HepG2 (cell line): Measurements from ENCODE around the gene GALNT5. TPM values are rescaled to one million over a fixed set of nuclear protein-coding genes. Genes with fewer than 3 reads are reported as not detected.

ENCODE experiments used
- ZBTB20 ChIP-seq: sonication (generic); formaldehyde crosslinking; IDR thresholded peaks from 2 replicates; pipeline ENCODE4 v1.8.1; 2023; ENCODE audit warnings: missing genetic modification reagents, low read depth, mild to moderate bottlenecking, borderline replicate concordance
- ZBTB40 ChIP-seq, 2 experiments: fragments of 450-650 bp in 1 of 2; sonication (generic) in 1 of 2; formaldehyde crosslinking in 1 of 2; IDR thresholded peaks; 2 replicates each; pipeline versions ENCODE4 v1.6.1 to v1.8.0; 2016 to 2022; ENCODE audit warnings: antibody characterized with exemption in 1 of 2, mild to moderate bottlenecking in 1 of 2, missing genetic modification reagents in 1 of 2
- ZFP36L2 ChIP-seq: sonication (generic); formaldehyde crosslinking; IDR thresholded peaks from 2 replicates; pipeline ENCODE4 v1.4.0; 2020; ENCODE audit warnings: missing genetic modification reagents
- ZNF563 ChIP-seq: sonication (generic); formaldehyde crosslinking; IDR thresholded peaks from 2 replicates; pipeline ENCODE4 v1.8.0; 2022; ENCODE audit warnings: mild to moderate bottlenecking, moderate library complexity, missing genetic modification reagents
- polyA plus RNA-seq, 8 experiments: library from polyadenylated mRNA; depleted of rRNA in 3 of 8; stranded (reverse) in 7 of 8; unstranded in 1 of 8; fragments of >200 nt; fragmentation: Illumina TruSeq in 4 of 8; extraction: Trizol in 4 of 8; gene quantifications; 2 replicates each; pipeline versions ENCODE4 v1.2.1 to v1.2.3, GENCODE V29; 2011 to 2016; ENCODE audit warnings: low read depth in 4 of 8, missing spikeins in 1 of 8, mixed read lengths in 1 of 8; ENCODE audit not compliant: insufficient read depth in 1 of 8
- total RNA-seq, 5 experiments: library from RNA; depleted of rRNA; stranded (reverse); fragments of >200 nt; fragmentation: Illumina TruSeq; extraction: Trizol; gene quantifications; 2 replicates each; pipeline ENCODE4 v1.2.3, GENCODE V29; 2016; ENCODE audit warnings: low read depth in 1 of 5

The GALNT5 gene
- total and polyA plus RNA-seq, 2 of the 13 experiments (the other 11 are each of a cell fraction or from before 2014, with no cell fraction given) = not detected

GRCh38 chr2:157265825-157266224 lies 8.3 kb downstream of the GALNT5 start (continued):
- no peak for TF ChIP-seq ZBTB40 (IDR thresholded peaks at IDR 0.05)
- no peak for TF ChIP-seq ZBTB40 (CRISPR knock-in tag; IDR thresholded peaks at IDR 0.05)
- TF ChIP-seq ZNF563 (CRISPR knock-in tag) = no peak
- TF ChIP-seq ZBTB20 (CRISPR knock-in tag) = no peak
- TF ChIP-seq ZFP36L2 = no peak
- TF ChIP-seq, all 625 proteins: peak for 0
